Mesothelial cell of epicardium (in vitro differentiated cells): ENCODE data around the gene CCSER1. TPM values are rescaled to one million over a fixed set of nuclear protein-coding genes. Genes with fewer than 3 reads are reported as not detected.

ENCODE experiments used
- DNase-seq, 2 experiments: peaks; one replicate each; pipeline ENCODE4 v3.0.0; 2021; ENCODE audit warnings: low spot score in 2 of 2; ENCODE audit not compliant: unreplicated experiment in 2 of 2
- H3K27ac Mint-ChIP-seq: 2 replicates; pipeline ENCODE4 v1.8.0; 2021; ENCODE audit warnings: mixed read lengths
- H3K27me3 Mint-ChIP-seq: 2 replicates; pipeline ENCODE4 v1.8.0; 2021; ENCODE audit warnings: low read depth, mixed read lengths
- H3K36me3 Mint-ChIP-seq: 2 replicates; pipeline ENCODE4 v1.8.0; 2021; ENCODE audit warnings: mixed read lengths
- H3K4me1 Mint-ChIP-seq: 2 replicates; pipeline ENCODE4 v1.8.0; 2021; ENCODE audit warnings: mixed read lengths
- H3K4me3 Mint-ChIP-seq: 2 replicates; pipeline ENCODE4 v1.8.0; 2021; ENCODE audit warnings: mild to moderate bottlenecking, moderate library complexity, mixed read lengths
- H3K9me3 Mint-ChIP-seq: 2 replicates; pipeline ENCODE4 v1.8.0; 2021; ENCODE audit warnings: mixed read lengths
- total RNA-seq: library from RNA; stranded (reverse); gene quantifications from 3 replicates; pipeline ENCODE4 v1.2.1, GENCODE V29; 2021
- TF ChIP-seq, protein P1 (sequence below): fragments of 200-600 bp; sonication (generic); IDR thresholded peaks from one replicate; pipeline ENCODE4 v1.5.0; 2021; ENCODE audit warnings: antibody characterized with exemption; ENCODE audit not compliant: unreplicated experiment

The CCSER1 gene
- total RNA-seq, 1 donor from 2014 or later, result 7.2 TPM

- TF ChIP-seq, protein P1, sequence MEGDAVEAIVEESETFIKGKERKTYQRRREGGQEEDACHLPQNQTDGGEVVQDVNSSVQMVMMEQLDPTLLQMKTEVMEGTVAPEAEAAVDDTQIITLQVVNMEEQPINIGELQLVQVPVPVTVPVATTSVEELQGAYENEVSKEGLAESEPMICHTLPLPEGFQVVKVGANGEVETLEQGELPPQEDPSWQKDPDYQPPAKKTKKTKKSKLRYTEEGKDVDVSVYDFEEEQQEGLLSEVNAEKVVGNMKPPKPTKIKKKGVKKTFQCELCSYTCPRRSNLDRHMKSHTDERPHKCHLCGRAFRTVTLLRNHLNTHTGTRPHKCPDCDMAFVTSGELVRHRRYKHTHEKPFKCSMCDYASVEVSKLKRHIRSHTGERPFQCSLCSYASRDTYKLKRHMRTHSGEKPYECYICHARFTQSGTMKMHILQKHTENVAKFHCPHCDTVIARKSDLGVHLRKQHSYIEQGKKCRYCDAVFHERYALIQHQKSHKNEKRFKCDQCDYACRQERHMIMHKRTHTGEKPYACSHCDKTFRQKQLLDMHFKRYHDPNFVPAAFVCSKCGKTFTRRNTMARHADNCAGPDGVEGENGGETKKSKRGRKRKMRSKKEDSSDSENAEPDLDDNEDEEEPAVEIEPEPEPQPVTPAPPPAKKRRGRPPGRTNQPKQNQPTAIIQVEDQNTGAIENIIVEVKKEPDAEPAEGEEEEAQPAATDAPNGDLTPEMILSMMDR, result no peak
- H3K9me3 Mint-ChIP-seq, result peaks cover 4% of the 10 kb centered on the region
- H3K36me3 Mint-ChIP-seq, result no peaks in the 10 kb centered on the region
Measured at GRCh38 chr4:90718931-90719330, 591.7 kb downstream of the CCSER1 start.

DNA sequence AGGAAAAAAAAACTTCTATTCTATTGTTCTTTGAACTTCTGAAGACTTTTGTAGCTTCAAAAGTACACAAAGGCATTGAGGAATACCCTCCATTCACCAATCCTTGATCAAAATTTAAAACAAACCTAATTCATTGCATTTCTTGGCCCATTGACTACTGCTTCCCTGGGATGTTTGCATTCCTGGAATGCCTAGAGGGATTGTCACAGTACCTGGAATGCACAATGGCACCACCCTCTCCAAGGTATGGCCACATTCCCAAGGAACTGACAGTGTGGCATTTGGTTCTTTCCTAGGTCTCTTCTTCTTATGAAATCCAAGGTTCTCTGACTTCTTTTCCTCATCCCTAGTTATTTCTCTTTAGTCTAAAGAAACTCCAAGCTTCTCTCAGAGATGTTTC, 600.7 kb downstream of the CCSER1 start:
- no peak for DNase-seq
- Mint-ChIP-seq H3K9me3 (peaks cover 7% of the 10 kb centered on the region), H3K36me3 (no peaks in the 10 kb centered on the region), H3K4me1 (peaks cover 12% of the 10 kb centered on the region), H3K4me3 (no peak overlapping the region), H3K27ac (no peak overlapping the region), H3K27me3 (no peaks in the 10 kb centered on the region)
- TF ChIP-seq, protein P1, result no peak

More at GRCh38 chr4:90718931-90719330, 591.7 kb downstream of the CCSER1 start:
- no peaks in the 10 kb centered on the region for H3K4me1 Mint-ChIP-seq
- no peak overlapping the region for H3K27ac Mint-ChIP-seq
- no peak overlapping the region for H3K4me3 Mint-ChIP-seq
- no peak for DNase-seq
- no peaks in the 10 kb centered on the region for H3K27me3 Mint-ChIP-seq

- TF ChIP-seq, protein P1, result no peak
- Mint-ChIP-seq H3K4me1 (peaks cover 12% of the 10 kb centered on the region), H3K27me3 (no peaks in the 10 kb centered on the region), H3K36me3 (no peaks in the 10 kb centered on the region), H3K9me3 (peaks cover 28% of the 10 kb centered on the region), H3K27ac (no peak overlapping the region), H3K4me3 (no peak overlapping the region)
- no peak for DNase-seq
Measured at GRCh38 chr4:90730752-90731151, 603.6 kb downstream of the CCSER1 start.

DNA sequence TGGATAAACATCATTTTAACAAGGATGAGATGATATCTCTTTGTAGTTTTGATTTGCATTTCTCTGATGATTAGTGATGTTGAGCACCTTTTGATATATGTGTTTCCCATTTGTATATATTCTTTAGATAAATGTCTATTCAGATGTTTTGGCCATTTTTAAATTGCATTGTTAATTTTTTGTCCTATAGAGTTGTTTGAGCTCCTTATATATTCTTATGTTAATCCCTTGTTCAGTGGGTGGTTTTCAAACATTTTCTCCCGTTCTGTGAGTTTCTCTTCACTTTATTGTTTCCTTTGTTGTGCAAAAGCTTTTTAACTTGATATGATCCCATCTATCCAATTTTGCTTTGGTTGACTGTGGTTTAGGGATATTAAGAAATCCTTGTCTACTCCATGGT, 606.0 kb downstream of the CCSER1 start:
- TF ChIP-seq, protein P1, result no peak
- H3K36me3 Mint-ChIP-seq, result no peaks in the 10 kb centered on the region
- H3K27ac Mint-ChIP-seq, result no peak overlapping the region
- no peak overlapping the region for H3K4me3 Mint-ChIP-seq
- H3K9me3 Mint-ChIP-seq, result peaks cover 34% of the 10 kb centered on the region
- DNase-seq, result no peak
- H3K27me3 Mint-ChIP-seq, result no peaks in the 10 kb centered on the region
- H3K4me1 Mint-ChIP-seq, result peaks cover 8% of the 10 kb centered on the region

GRCh38 chr4:90745176-90745575, 618.0 kb downstream of the CCSER1 start:
- Mint-ChIP-seq H3K36me3 (no peaks in the 10 kb centered on the region), H3K9me3 (peaks cover 3% of the 10 kb centered on the region), H3K4me3 (no peak overlapping the region), H3K27me3 (no peaks in the 10 kb centered on the region), H3K4me1 (peaks cover 5% of the 10 kb centered on the region), H3K27ac (no peak overlapping the region)
- no peak for DNase-seq
- TF ChIP-seq, protein P1, result no peak

DNA sequence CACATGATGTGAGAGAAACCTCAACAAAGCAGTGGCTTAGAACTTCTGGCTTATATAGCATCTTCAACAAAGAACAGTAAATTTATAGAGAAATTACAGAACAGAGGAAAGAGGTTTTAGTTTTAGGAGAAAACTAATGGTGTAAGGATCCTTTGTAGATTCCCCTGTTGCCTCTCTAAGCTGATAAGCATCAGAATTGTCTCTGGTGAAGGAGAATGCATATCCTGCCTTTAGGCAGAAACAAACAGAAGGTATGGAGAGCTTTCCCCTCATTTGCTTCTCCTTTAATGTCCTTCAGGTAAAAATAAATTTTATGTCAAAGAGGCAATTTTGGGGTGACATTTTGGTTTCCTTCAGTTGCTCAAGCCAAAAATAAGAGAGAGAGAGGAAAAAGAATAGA, 625.9 kb downstream of the CCSER1 start:
- TF ChIP-seq, protein P1, result no peak
- Mint-ChIP-seq H3K4me3 (no peak overlapping the region), H3K9me3 (no peaks in the 10 kb centered on the region), H3K27ac (no peak overlapping the region), H3K36me3 (no peaks in the 10 kb centered on the region), H3K4me1 (no peaks in the 10 kb centered on the region), H3K27me3 (no peaks in the 10 kb centered on the region)
- DNase-seq, result no peak
